Central memory CD4-positive, alpha-beta T cell (primary cell): ENCODE results near the gene NNAT.

ENCODE experiments used
- DNase-seq: peaks from one replicate; pipeline ENCODE4 v3.0.0; 2022

NNAT gene

DNA sequence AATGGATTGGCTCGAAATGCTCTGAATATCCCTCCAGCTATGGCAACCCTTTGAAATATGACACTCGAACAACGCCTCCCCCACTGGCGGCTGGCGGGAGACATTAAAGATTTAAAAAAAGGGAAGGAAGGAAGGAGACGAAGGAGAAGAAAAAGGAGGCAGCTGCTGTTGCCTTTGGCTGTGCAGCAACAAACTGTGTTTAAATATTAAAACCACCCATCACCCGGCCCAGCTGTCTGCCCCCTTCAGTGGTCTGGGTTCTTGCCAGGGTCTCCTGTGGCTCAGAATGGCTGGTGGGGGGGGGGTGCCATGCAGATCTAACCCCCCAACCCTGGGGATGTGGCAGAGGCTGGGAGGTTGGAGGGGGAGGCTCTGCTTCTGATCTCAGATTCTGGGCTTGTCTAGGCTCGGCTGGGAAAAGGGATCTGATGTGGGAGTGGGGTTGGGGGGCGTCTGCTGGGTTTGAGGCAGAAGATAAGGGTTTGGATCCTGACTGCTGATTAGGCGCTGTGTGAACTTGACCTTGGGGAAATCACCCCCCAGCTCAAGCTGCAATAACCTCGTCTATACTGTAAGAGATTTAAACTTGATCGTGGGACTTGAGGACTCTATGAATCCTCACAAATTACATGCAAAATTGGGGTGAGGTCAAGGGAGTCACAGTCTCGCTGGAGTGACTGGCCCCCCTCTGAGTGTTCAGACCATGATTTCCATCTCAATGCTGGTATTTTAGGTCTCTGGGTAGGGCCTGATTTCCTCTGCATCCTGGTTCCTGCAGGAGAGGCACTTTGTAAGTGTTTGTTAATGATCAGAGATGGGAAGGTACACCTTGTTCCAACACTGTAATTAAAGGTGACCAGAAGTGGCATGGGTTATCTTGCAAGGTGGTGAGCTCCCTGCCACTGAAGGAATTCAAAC is 46.9 kb downstream of the NNAT start:
- no peak for DNase-seq

DNA sequence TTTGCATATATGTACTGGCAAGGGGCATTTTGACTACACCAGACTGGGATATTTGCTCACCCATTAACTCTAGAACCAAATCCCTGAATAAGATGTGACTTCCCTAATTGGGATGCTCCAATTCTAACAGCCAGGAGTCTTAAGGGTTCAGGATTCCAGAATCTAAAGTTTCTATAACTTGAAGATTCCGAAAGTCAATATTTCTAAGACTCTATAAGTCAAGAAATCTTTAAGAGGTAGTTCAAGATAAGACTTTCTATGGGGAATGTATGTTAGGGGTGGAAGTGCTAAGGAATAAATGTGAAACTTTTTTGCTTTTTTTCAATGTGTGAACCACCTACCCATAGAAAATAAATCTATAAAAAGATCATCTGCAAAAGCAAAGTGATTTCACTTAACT is 49.4 kb downstream of the NNAT start:
- DNase-seq = no peak

DNA sequence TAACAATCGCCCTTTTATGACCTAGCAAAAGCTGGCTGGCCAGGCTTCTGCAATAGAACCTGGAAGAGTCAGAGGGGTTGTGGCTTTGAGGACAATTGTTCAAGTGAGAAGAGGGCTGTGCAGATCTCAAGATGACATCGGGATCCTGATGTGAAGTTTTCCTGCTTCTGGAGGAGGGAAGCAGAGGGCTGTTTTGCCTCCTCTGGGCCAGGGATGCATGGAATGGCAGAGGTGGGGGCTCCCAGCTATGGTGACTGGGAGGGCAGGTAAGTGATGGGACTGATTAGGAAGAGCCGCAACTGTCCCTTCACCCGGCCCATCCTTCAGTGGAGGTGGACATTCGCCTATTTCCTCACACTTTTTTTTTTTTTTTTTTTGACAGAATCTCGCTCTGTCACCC is 50.0 kb downstream of the NNAT start:
- no peak for DNase-seq
